Kidney (tissue), 14 donors: ENCODE results near the gene SOX14. TPM values are rescaled to one million over a fixed set of nuclear protein-coding genes. Genes with fewer than 3 reads are reported as not detected.

ENCODE experiments used
- DNase-seq, 5 donors: peaks; one replicate each; pipeline ENCODE4 v3.0.0-alpha.2; 2013 to 2020
- FAIRE-seq: peaks from 2 replicates; lab custom pipeline; 2012; peaks lifted over from hg19 to GRCh38; lab: Jason Lieb, UNC
- H3K27ac ChIP-seq, 2 donors: one replicate each; pipeline ENCODE4 v1.7.0; 2013; ENCODE audit warnings: low read depth in 2 of 2, low read length in 2 of 2, inconsistent platforms in 1 of 2
- H3K27me3 ChIP-seq: one replicate; pipeline ENCODE4 v1.7.1; 2013; ENCODE audit warnings: low read length, inconsistent platforms; ENCODE audit not compliant: control insufficient read depth, insufficient read depth
- H3K36me3 ChIP-seq, 3 donors: one replicate each; pipeline versions ENCODE4 v1.7.0 to v1.7.1; 2013; ENCODE audit warnings: low read length in 3 of 3, control low read depth in 1 of 3, inconsistent platforms in 1 of 3; ENCODE audit not compliant: insufficient read depth in 3 of 3, control insufficient read depth in 2 of 3
- H3K4me1 ChIP-seq, 3 donors: one replicate each; pipeline versions ENCODE4 v1.7.0 to v1.7.1; 2013; ENCODE audit warnings: low read length in 3 of 3, inconsistent platforms in 1 of 3, low read depth in 1 of 3; ENCODE audit not compliant: control insufficient read depth in 2 of 3, insufficient read depth in 2 of 3
- H3K4me3 ChIP-seq, 3 donors: one replicate each; pipeline versions ENCODE4 v1.7.0 to v1.8.1; 2013; ENCODE audit warnings: low read length in 3 of 3, control low read depth in 1 of 3, inconsistent platforms in 1 of 3
- H3K9ac ChIP-seq, 3 donors: one replicate each; pipeline versions ENCODE4 v1.7.0 to v1.7.1; 2013; ENCODE audit warnings: low read length in 3 of 3, control low read depth in 1 of 3, inconsistent platforms in 1 of 3
- H3K9me3 ChIP-seq, 3 donors: one replicate each; pipeline versions ENCODE4 v1.7.0 to v1.7.1; 2013; ENCODE audit warnings: low read length in 3 of 3, control low read depth in 1 of 3, inconsistent platforms in 1 of 3; ENCODE audit not compliant: control insufficient read depth in 2 of 3, insufficient read depth in 1 of 3
- CTCF ChIP-seq: IDR thresholded peaks from 3 replicates; pipeline ENCODE4 v1.5.1; 2012; ENCODE audit warnings: mild to moderate bottlenecking, moderate library complexity, borderline replicate concordance; ENCODE audit not compliant: insufficient read depth; ENCODE audit errors: extremely low read depth
- intact Hi-C: fragments of 100-400 bp; cut with DNase I; formaldehyde crosslinking; loops from one replicate; pipeline ENCODE4 v1.11.1; 2022
- polyA plus RNA-seq: library from polyadenylated mRNA; stranded (reverse); fragments of 350-450 nt; fragmentation: Illumina TruSeq; extraction: RNeasy Lipid Tissue Mini Kit (QIAGEN cat#74804); gene quantifications from one replicate; pipeline ENCODE4 v1.2.3, GENCODE V29; 2014; ENCODE audit warnings: low read depth, low replicate concordance; ENCODE audit not compliant: insufficient read depth
- total RNA-seq: library from RNA; stranded (reverse); fragmentation: NEBNext Ultra II Directional; extraction: Animal tissue kit (Norgen Biotek cat#: 25700); gene quantifications from one replicate; pipeline ENCODE4 v1.2.1, GENCODE V29; 2021
- donor health status: control.
- donor health status: control.
- donor health status: control.
- donor health status: control.
- donor health status: control.
- donor health status: DM: yes; HTN: yes; CAD: no.
- donor health status: Normal renal cell carcinoma (clear cell type).

Gene SOX14
- total and polyA plus RNA-seq, 2 donors from 2014 or later: not detected

DNA sequence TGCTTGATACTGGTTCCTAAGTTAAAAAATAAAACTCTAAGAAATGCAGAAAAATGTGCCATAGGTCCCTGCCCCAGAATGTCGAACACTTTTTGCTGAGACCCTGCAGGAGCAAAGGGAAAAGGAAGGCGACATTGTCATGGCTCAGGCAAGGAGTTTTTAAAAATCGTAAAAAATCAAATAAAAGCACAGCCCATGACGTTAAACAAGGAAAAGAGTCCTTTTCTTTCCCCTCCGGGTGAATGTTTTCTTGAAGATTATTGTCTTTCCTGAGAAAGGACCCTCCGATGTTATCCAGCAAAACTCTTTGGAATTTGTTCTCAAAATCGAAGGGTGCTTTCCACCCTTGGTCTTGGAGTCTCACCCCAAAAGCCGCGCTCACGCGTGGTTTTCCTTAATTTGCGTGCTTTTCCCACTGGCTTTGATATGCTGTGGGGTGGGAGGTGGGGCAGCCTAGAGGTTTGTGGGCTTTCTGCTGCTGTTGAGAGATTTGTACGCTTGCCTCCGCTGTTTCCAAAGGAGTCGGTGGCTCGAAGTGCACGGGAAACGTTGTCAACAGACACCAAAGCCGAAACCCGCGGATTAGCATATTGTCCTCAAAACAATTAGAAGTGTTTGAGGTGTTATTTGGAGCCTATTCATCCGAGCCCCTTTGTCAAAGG lies 2.9 kb downstream of the SOX14 start:
- no peak for TF ChIP-seq CTCF
- no peak overlapping the region for H3K27ac ChIP-seq
- H3K4me1 ChIP-seq: peaks cover 0 to 11% (median 0%) of the 10 kb centered on the region in 3 donors
- H3K9ac ChIP-seq: no peak overlapping the region
- intact Hi-C loops: no loop called here
- no peak overlapping the region for H3K4me3 ChIP-seq
- FAIRE-seq: no peak
- peak in 1 of 5 donors; percentile 15 for DNase-seq
- H3K9me3 ChIP-seq: no peaks in the 10 kb centered on the region
- peaks cover 83% of the 10 kb centered on the region for H3K27me3 ChIP-seq
- H3K36me3 ChIP-seq: no peaks in the 10 kb centered on the region

DNA sequence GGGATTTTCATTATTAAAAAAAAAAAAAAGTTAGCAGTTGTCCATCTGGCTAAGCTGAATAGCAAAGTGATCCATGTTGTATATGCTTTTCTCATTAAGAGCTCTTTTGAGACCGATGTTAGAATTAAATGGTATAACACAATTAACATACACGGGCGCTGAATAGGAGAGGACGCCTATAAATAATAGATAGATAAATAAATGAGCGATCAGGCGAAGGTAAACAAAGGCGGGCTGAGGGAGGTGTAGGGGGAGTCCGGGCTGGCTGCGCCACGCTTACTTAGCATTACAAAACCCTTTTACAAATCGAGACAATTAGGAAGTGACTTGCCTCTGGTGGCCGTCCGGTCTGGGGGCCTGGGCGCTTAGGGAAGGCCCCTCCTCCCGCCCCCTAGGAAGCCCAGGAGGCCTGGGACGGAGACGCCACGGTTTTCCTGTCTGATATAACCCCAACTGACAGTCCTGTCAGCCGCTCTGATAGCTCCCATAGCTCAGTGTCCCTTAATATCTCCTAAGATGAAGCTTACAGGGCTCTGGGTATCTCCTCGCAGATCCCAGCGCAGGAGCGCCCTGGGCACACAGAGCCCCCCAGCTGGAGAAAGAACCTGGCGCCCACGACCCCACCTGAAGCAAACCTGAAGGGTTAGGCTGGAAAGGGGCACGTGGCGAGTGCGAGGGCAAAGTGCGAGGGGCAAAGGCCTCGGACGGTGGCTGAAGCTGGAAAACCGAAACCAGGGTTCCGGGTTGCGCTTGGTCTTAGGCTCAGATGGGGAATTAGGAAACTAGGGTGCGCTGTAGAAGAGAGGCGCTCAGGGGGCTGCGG lies 3.6 kb downstream of the SOX14 start:
- DNase-seq (peak in 2 of 5 donors; percentile 20 to 50), FAIRE-seq (no peak)
- Histone ChIP-seq H3K4me3 (peak overlapping the region in 2 of 3 donors; percentile 26 to 49), H3K9me3 (no peaks in the 10 kb centered on the region), H3K27me3 (peaks cover 83% of the 10 kb centered on the region), H3K4me1 (peaks cover 0 to 11% (median 0%) of the 10 kb centered on the region in 3 donors), H3K27ac (no peak overlapping the region), H3K9ac (no peak overlapping the region), H3K36me3 (no peaks in the 10 kb centered on the region)
- no peak for TF ChIP-seq CTCF
- intact Hi-C loops: no loop called here

- H3K36me3 ChIP-seq: no peaks in the 10 kb centered on the region
- FAIRE-seq: no peak
- H3K4me1 ChIP-seq: peaks cover 0 to 11% (median 0%) of the 10 kb centered on the region in 3 donors
- peaks cover 81% of the 10 kb centered on the region for H3K27me3 ChIP-seq
- DNase-seq: peak in 4 of 5 donors; percentile 28 to 71 (median 44)
- no peak overlapping the region for H3K9ac ChIP-seq
- intact Hi-C loops: no loop called here
- H3K27ac ChIP-seq: no peak overlapping the region
- peak overlapping the region in 2 of 3 donors; percentile 26 to 49 for H3K4me3 ChIP-seq
- no peaks in the 10 kb centered on the region for H3K9me3 ChIP-seq
- TF ChIP-seq CTCF: no peak
Measured at GRCh38 chr3:137768361-137769321, 4.5 kb downstream of the SOX14 start.
